ENCODE results near the gene TEX19.

Gene TEX19

DNA sequence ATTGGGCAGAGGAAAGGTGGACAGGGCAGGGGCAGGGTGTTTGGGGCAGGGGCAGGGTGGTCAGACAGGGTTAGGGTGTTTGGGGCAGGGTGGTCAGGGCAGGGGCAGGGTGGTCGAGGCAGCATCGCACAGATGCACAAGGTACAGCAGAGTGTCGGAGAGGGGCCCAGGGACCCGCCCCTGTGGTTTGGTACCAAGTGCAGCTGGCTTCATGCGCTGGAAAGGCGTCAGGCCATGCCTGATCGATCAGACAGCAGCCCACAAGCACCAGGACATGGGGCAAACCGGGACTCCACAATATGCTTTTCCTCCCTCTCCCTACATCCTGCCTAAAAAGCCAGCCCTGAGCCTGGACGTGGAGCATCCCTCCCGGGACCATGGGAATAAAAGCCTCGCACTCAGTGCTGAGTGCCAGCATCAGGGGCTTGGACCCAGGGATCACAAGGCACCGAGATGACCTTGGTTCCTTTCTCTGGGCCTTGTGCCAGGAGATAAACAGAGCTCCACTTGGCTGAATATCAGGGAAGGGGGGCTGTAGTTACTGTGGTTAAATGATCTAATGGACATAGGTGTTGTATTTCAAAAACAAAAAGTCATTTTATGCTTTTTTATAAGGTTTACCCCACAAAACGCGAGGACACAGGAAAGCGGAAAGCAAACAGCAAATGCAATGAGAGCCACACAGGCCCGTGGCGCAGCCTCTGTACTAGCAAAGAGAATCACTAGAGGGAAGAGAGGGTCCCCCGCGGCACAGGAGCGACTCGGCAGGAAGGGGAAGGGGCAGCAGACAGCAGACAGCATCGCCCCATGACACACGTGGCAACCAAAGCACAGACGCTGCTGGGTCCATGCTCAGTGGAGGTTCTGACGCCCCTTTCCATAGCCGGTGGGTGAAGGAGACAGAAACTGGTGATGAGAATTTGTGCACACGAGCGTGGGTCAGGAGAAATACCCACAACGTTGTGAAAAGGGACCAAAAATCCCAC lies 53.8 kb downstream of the TEX19 start:
- no peak for TF ChIP-seq SNAI2 (CRISPR knock-in tag; IDR thresholded peaks at IDR 0.05)
- TF ChIP-seq GLIS3 (CRISPR knock-in tag; IDR thresholded peaks at IDR 0.05), result no peak
- no peak for TF ChIP-seq PPARA (CRISPR knock-in tag; IDR thresholded peaks at IDR 0.05; ENCODE audit: borderline replicate concordance)
- TF ChIP-seq, protein P1, sequence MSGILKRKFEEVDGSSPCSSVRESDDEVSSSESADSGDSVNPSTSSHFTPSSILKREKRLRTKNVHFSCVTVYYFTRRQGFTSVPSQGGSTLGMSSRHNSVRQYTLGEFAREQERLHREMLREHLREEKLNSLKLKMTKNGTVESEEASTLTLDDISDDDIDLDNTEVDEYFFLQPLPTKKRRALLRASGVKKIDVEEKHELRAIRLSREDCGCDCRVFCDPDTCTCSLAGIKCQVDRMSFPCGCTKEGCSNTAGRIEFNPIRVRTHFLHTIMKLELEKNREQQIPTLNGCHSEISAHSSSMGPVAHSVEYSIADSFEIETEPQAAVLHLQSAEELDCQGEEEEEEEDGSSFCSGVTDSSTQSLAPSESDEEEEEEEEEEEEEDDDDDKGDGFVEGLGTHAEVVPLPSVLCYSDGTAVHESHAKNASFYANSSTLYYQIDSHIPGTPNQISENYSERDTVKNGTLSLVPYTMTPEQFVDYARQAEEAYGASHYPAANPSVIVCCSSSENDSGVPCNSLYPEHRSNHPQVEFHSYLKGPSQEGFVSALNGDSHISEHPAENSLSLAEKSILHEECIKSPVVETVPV (CRISPR knock-in tag; IDR thresholded peaks at IDR 0.05), result no peak
- TF ChIP-seq ARNTL (CRISPR knock-in tag; IDR thresholded peaks at IDR 0.05; ENCODE audit: borderline replicate concordance, low read depth), result no peak
- TF ChIP-seq OSR1 (CRISPR knock-in tag; IDR thresholded peaks at IDR 0.05), result no peak
- no peak for TF ChIP-seq TSHZ2 (CRISPR knock-in tag; IDR thresholded peaks at IDR 0.05)
- no peak for TF ChIP-seq BACH2 (CRISPR knock-in tag; IDR thresholded peaks at IDR 0.05; ENCODE audit: borderline replicate concordance)
- no peak for TF ChIP-seq TCF4 (CRISPR knock-in tag; IDR thresholded peaks at IDR 0.05; ENCODE audit: borderline replicate concordance)
- TF ChIP-seq, protein P2, sequence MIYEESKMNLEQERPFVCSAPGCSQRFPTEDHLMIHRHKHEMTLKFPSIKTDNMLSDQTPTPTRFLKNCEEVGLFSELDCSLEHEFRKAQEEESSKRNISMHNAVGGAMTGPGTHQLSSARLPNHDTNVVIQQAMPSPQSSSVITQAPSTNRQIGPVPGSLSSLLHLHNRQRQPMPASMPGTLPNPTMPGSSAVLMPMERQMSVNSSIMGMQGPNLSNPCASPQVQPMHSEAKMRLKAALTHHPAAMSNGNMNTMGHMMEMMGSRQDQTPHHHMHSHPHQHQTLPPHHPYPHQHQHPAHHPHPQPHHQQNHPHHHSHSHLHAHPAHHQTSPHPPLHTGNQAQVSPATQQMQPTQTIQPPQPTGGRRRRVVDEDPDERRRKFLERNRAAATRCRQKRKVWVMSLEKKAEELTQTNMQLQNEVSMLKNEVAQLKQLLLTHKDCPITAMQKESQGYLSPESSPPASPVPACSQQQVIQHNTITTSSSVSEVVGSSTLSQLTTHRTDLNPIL (CRISPR knock-in tag; IDR thresholded peaks at IDR 0.05; ENCODE audit: low read depth), result no peak
- TF ChIP-seq ESRRG (CRISPR knock-in tag; IDR thresholded peaks at IDR 0.05), result no peak
- no peak for TF ChIP-seq ZNF8 (CRISPR knock-in tag; IDR thresholded peaks at IDR 0.05)
- no peak for TF ChIP-seq ISL1 (CRISPR knock-in tag; IDR thresholded peaks at IDR 0.05)
- TF ChIP-seq ZNF70 (CRISPR knock-in tag; IDR thresholded peaks at IDR 0.05), result no peak
- TF ChIP-seq, protein P3, sequence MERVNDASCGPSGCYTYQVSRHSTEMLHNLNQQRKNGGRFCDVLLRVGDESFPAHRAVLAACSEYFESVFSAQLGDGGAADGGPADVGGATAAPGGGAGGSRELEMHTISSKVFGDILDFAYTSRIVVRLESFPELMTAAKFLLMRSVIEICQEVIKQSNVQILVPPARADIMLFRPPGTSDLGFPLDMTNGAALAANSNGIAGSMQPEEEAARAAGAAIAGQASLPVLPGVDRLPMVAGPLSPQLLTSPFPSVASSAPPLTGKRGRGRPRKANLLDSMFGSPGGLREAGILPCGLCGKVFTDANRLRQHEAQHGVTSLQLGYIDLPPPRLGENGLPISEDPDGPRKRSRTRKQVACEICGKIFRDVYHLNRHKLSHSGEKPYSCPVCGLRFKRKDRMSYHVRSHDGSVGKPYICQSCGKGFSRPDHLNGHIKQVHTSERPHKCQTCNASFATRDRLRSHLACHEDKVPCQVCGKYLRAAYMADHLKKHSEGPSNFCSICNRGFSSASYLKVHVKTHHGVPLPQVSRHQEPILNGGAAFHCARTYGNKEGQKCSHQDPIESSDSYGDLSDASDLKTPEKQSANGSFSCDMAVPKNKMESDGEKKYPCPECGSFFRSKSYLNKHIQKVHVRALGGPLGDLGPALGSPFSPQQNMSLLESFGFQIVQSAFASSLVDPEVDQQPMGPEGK (CRISPR knock-in tag; IDR thresholded peaks at IDR 0.05; ENCODE audit: borderline replicate concordance), result no peak
- TF ChIP-seq ZNF565 (CRISPR knock-in tag; conservative IDR thresholded peaks at IDR 0.05; ENCODE audit: low read depth), result no peak
- no peak for TF ChIP-seq RARB (CRISPR knock-in tag; IDR thresholded peaks at IDR 0.05)
- TF ChIP-seq ZFP30 (CRISPR knock-in tag; IDR thresholded peaks at IDR 0.05), result no peak
- TF ChIP-seq ZC3H10 (CRISPR knock-in tag; IDR thresholded peaks at IDR 0.05), result no peak
- TF ChIP-seq TOX (CRISPR knock-in tag; IDR thresholded peaks at IDR 0.05; ENCODE audit: borderline replicate concordance), result no peak
- ATAC-seq, result no peak

All from SK-N-SH treated with all-trans-retinoic acid at 6 μM for 48 hours (cell line).